ENCODE results near the gene SLC5A5.

SLC5A5 gene

DNA sequence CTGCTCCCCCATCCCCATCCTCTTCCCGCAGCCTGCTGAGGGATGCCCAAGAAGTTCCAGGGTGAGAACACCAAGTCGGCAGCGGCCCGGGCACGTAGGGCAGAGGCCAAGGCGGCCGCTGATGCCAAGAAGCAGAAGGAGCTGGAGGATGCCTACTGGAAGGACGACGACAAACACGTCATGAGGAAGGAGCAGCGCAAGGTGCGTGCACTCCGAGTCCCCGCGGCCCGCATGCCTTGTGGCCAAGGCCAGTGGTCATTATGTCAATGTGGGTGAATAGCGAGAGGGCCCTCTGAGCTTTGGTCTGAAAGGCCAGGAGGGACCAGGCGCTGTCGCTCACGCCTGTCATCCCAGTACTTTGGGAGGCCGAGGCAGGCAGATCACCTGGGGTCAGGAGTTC, 64.6 kb downstream of the SLC5A5 start:
- H3K4me3 Mint-ChIP-seq = no peak overlapping the region
- no peaks in the 10 kb centered on the region for H3K9me3 Mint-ChIP-seq
- intact Hi-C loops (cut with micrococcal nuclease) = loop anchor here (5.0 kb wide), 1 partner anchor 121 kb away; no protein-coding TSS in a partner anchor
- H3K36me3 Mint-ChIP-seq (ENCODE audit: low read depth) = peaks cover 52% of the 10 kb centered on the region
- peaks cover 5% of the 10 kb centered on the region for H3K27me3 Mint-ChIP-seq
- H3K4me1 Mint-ChIP-seq (ENCODE audit: low read depth) = peaks cover 23% of the 10 kb centered on the region
- no peak overlapping the region for H3K27ac Mint-ChIP-seq

- H3K4me3 Mint-ChIP-seq = no peak overlapping the region
- no peaks in the 10 kb centered on the region for H3K9me3 Mint-ChIP-seq
- intact Hi-C loops (cut with micrococcal nuclease) = loop anchor here (5.0 kb wide), 1 partner anchor 120 kb away; no protein-coding TSS in a partner anchor
- H3K27ac Mint-ChIP-seq = no peak overlapping the region
- H3K36me3 Mint-ChIP-seq (ENCODE audit: low read depth) = peaks cover 63% of the 10 kb centered on the region
- H3K27me3 Mint-ChIP-seq = no peaks in the 10 kb centered on the region
- H3K4me1 Mint-ChIP-seq (ENCODE audit: low read depth) = peaks cover 15% of the 10 kb centered on the region
These were observed 65.7 kb downstream of the SLC5A5 start for GRCh38 chr19:17937371-17937900.

DNA sequence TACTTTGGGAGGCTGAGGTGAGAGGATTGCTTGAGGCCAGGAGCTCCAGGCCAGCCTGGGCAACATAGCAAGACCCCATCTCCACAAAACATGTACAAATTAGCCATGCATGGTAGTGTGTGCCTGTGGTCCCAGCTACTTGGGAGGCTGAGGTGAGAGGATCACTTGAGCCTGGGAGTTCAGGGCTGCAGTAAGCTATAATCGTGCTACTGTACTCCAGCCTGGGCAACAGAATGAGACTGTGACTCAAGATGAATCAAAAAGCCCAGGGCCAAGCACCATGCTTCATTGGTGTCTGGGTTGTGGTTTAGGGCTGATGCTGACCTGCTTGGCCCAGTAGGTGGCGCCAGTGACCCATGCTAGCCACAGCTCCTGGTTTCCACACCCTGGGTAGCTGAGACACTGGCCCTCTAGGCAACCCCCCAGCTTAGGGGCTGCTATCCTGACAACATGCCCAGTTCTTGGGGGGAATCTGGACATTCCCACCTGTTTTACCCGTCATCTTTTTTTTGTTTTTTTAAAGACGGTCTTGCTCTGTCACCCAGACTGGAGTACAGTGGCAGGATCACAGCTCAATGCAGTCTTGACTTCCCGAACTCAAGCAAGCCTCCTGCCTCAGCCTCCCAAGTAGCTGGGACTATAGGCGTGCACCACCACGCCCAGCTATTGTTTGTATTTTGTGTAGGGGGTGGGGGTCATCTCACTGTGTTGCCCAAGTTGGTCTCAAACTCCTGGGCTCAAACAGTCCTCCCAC, 66.5 kb downstream of the SLC5A5 start:
- Mint-ChIP-seq H3K27me3 (no peaks in the 10 kb centered on the region), H3K36me3 (ENCODE audit: low read depth) (peaks cover 71% of the 10 kb centered on the region), H3K4me1 (ENCODE audit: low read depth) (peaks cover 10% of the 10 kb centered on the region), H3K27ac (no peak overlapping the region), H3K9me3 (no peaks in the 10 kb centered on the region), H3K4me3 (no peak overlapping the region)
- intact Hi-C loops (cut with micrococcal nuclease) = loop anchor here (1.0 to 5.0 kb wide), 2 partner anchors 58 to 119 kb away; no protein-coding TSS in a partner anchor

GRCh38 chr19:17942181-17942580, 70.4 kb downstream of the SLC5A5 start:
- H3K27ac Mint-ChIP-seq = no peak overlapping the region
- H3K4me1 Mint-ChIP-seq (ENCODE audit: low read depth) = peaks cover 14% of the 10 kb centered on the region
- intact Hi-C loops (cut with micrococcal nuclease) = no loop called here
- H3K27me3 Mint-ChIP-seq = peaks cover 5% of the 10 kb centered on the region
- no peak overlapping the region for H3K4me3 Mint-ChIP-seq
- peaks cover 73% of the 10 kb centered on the region for H3K36me3 Mint-ChIP-seq (ENCODE audit: low read depth)
- no peaks in the 10 kb centered on the region for H3K9me3 Mint-ChIP-seq

GRCh38 chr19:17942582-17943273, 71.0 kb downstream of the SLC5A5 start:
- no peak overlapping the region for H3K27ac Mint-ChIP-seq

DNA sequence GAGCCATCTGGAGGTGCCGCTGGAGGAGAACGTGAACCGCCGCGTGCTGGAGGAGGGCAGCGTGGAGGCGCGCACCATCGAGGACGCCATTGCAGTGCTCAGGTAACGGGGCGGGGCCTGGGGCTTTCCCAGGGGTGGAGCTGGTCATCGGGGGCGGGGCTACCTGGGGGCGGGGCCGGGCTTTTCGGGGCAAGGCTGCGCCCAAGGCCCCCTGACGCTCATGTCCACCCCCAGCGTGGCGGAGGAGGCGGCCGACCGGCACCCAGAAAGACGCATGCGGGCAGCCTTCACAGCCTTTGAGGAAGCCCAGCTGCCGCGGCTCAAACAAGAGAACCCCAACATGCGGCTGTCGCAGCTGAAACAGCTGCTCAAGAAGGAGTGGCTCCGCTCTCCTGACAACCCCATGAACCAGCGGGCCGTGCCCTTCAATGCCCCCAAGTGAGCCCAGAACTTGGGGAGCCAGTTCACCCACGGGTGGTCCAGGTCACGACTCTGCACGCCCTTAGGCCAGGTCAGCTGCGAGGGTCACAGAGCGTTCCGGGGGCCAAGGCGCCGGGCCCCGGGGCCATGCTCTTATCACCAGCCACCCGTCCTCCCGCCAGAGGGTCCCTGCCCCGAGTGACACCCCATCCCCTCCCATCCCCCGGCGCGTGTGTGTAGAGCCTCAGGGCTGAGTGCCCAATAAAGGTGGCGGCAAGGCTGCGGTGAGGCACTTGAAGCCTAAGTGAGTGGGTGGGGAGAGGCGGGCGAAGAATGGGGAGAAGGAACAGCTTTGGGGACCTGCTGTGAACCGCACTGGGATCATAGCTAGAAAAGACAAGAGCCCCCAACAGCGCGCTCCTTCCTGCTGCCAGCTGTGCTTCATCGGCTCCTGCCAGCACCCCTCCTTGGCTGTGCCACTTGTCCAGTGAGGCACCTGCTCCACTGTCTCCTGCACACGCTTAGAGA, 71.8 kb downstream of the SLC5A5 start:
- Mint-ChIP-seq H3K4me3 (no peak overlapping the region), H3K4me1 (ENCODE audit: low read depth) (peaks cover 19% of the 10 kb centered on the region), H3K9me3 (no peaks in the 10 kb centered on the region), H3K27ac (no peak overlapping the region), H3K36me3 (ENCODE audit: low read depth) (peaks cover 64% of the 10 kb centered on the region), H3K27me3 (peaks cover 8% of the 10 kb centered on the region)
- intact Hi-C loops (cut with micrococcal nuclease) = no loop called here

More at GRCh38 chr19:17942582-17943273, 71.0 kb downstream of the SLC5A5 start:
- H3K36me3 Mint-ChIP-seq (ENCODE audit: low read depth) = peaks cover 67% of the 10 kb centered on the region
- H3K4me1 Mint-ChIP-seq (ENCODE audit: low read depth) = peaks cover 18% of the 10 kb centered on the region
- intact Hi-C loops (cut with micrococcal nuclease) = no loop called here
- H3K27me3 Mint-ChIP-seq = peaks cover 7% of the 10 kb centered on the region
- no peaks in the 10 kb centered on the region for H3K9me3 Mint-ChIP-seq
- no peak overlapping the region for H3K4me3 Mint-ChIP-seq

DNA sequence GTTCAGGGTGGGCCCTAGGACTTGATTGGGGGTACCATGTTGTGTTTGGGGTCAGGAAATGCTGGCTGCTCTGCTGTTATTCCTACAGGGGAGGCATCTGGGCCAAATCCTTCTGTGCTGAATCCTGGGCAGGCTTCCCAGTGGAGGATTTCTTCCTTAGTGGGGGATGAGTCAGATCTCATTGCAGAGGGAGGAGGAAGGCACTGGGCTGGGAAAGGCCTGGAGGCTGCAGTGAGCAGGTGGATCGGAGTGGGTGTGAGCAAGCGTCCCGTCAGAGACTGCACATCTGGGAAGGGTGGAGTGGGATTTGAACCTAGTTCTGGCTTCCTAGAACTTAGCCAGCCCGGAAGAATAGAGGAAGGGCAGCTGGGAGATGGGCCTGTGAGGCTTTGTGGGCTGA, 72.6 kb downstream of the SLC5A5 start:
- intact Hi-C loops (cut with micrococcal nuclease) = no loop called here
- H3K4me3 Mint-ChIP-seq = no peak overlapping the region
- H3K36me3 Mint-ChIP-seq (ENCODE audit: low read depth) = peaks cover 57% of the 10 kb centered on the region
- no peak overlapping the region for H3K27ac Mint-ChIP-seq
- H3K4me1 Mint-ChIP-seq (ENCODE audit: low read depth) = peaks cover 26% of the 10 kb centered on the region
- no peaks in the 10 kb centered on the region for H3K9me3 Mint-ChIP-seq
- H3K27me3 Mint-ChIP-seq = peaks cover 16% of the 10 kb centered on the region

Measured in dendritic cell treated with granulocyte-macrophage colony-stimulating factor and Interleukin-4, amounts not matched to agents 40 ng/mL and 50 ng/mL, for 4 days (primary cell).